ENCODE results near the gene AHR. TPM values are rescaled to one million over a fixed set of nuclear protein-coding genes. Genes with fewer than 3 reads are reported as not detected.
A peak's percentile ranks its signal among the peaks of the same experiment; 100 is the strongest.

The AHR gene
- total RNA-seq, 1 donor: 326 TPM

GRCh38 chr7:17302575-17303142 lies 4.2 kb downstream of the AHR start:
- DNase-seq (ENCODE audit: low read depth): peak; percentile 62
- TF ChIP-seq CTCF (IDR thresholded peaks at IDR 0.05; ENCODE audit: insufficient read depth, low read length): no peak
- no peak overlapping the region for H3K4me3 ChIP-seq (ENCODE audit: low read depth, low read length)

GRCh38 chr7:17304926-17305325 lies 6.5 kb downstream of the AHR start:
- no peak for TF ChIP-seq CTCF (IDR thresholded peaks at IDR 0.05; ENCODE audit: insufficient read depth, low read length)
- H3K4me3 ChIP-seq (ENCODE audit: low read depth, low read length): no peak overlapping the region
- DNase-seq (ENCODE audit: low read depth): peak; percentile 83

DNA sequence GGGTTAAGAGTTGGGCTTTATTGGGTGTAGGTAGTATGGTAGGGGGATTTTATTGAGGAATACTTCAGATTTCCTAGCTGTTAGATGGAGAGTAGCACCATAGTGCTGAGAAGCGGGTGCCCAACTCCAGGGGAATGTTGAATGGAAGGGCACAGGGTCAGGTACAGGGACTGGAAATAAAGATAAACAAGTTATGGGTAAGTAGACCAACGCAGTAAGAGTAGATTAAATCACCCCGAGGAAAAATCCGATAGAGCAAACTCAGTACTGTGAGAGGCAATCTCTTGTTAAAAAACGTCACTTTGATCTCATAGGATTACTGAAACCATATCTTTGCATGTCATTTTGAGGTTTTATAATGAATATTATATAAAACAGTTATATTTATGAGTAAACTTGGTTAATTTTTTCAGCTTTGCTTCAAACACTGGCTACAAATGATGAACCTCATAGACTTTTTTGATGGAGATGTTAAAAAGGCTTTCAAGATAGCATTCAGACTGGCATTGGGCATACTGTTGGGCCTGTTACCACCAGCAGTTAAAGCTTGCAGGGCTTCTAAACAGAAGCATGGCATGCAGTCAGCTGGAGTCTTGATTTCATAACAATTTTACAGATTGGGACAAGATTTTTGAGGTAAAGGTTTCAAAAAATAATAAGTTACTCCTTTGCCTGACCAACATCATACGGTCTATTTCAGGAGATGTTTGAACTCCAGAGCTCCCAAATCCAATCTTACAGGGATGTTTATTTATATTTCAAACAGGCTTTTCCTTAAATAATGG lies 7.1 kb downstream of the AHR start:
- peak overlapping the region; percentile 9 for H3K4me3 ChIP-seq (ENCODE audit: low read depth, low read length)
- TF ChIP-seq CTCF (IDR thresholded peaks at IDR 0.05; ENCODE audit: insufficient read depth, low read length): no peak
- DNase-seq (ENCODE audit: low read depth): no peak

DNA sequence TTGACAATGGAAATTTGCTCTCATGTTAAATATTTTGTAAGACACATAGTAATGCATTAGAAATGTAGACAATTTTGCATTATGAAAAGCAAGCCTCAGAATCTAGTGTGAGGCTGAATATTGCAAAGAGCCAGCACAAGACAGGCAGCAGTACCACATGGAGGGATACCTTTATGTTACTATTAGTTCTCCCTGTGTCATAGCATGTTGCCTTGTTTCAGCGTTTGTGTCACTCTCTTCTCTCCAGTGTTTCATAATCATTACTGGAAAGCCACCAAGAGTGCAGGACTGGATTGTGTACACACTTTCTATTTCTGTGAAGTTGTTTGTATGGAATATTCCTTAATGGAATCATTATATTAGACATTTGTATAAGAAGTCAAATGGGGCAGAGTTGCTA lies 8.5 kb downstream of the AHR start:
- peak; percentile 41 for DNase-seq (ENCODE audit: low read depth)
- no peak overlapping the region for H3K4me3 ChIP-seq (ENCODE audit: low read depth, low read length)
- no peak for TF ChIP-seq CTCF (IDR thresholded peaks at IDR 0.05; ENCODE audit: insufficient read depth, low read length)

GRCh38 chr7:17307558-17307957 lies 9.1 kb downstream of the AHR start:
- DNase-seq (ENCODE audit: low read depth): no peak
- no peak for TF ChIP-seq CTCF (IDR thresholded peaks at IDR 0.05; ENCODE audit: insufficient read depth, low read length)
- no peak overlapping the region for H3K4me3 ChIP-seq (ENCODE audit: low read depth, low read length)

DNA sequence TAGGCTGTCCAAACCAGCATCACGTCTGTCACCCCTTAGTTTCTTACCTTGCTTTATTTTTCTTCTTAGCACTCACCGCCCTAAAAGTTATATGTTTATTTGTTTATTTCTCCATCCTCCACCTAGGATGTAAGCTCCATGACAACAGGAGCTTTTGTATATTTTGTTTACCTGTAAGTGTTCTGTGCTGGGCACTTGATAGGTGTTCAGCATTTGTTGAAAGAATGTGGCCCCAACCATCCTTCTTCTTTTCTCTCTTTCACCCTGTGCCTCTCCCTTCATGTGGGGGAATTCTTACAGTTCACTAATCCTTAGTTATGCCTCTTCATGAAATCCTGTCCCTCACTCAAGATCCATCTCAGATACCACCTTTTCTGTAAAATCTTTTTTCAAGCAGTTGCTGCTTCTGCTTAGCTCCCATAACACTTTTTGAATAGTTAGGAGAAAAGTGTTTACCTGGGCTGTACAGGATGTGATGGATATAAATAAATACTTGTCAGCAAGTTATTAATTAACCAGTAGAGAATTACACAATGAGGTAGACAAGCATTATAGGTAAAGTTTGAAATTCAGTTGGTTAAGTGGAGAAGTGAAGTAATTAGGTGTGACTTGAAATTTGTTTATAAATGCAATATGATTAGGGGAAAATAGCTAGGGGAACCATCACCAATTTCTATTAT lies 9.7 kb downstream of the AHR start:
- TF ChIP-seq CTCF (IDR thresholded peaks at IDR 0.05; ENCODE audit: insufficient read depth, low read length): no peak
- no peak for DNase-seq (ENCODE audit: low read depth)
- no peak overlapping the region for H3K4me3 ChIP-seq (ENCODE audit: low read depth, low read length)

All from fibroblast of the aortic adventitia (primary cell).